B cell (primary cell): Measurements from ENCODE around the gene NPBWR2. TPM values are rescaled to one million over a fixed set of nuclear protein-coding genes. Genes with fewer than 3 reads are reported as not detected.
A peak's percentile ranks its signal among the peaks of the same experiment; 100 is the strongest.

ENCODE experiments used
- ATAC-seq: fragments of 200-7000 bp; cut with Tn5 transposase; one replicate; pipeline ENCODE4 v1.10.0; 2021; ENCODE audit warnings: low read depth, mild to moderate bottlenecking, moderate number of reproducible peaks, moderate library complexity
- CTCF ChIA-PET: fragments of 350-600 bp; sonication (Branson Sonifier 250); formaldehyde crosslinking; loops from one replicate; lab custom pipeline; 2021; ENCODE audit warnings: antibody characterized with exemption, inconsistent platforms; lab: Charles Lee
- POLR2A ChIA-PET: fragments of 350-600 bp; sonication (Branson Sonifier 250); formaldehyde crosslinking; loops from one replicate; lab custom pipeline; 2021; ENCODE audit warnings: antibody characterized with exemption; lab: Charles Lee
- DNase-seq: peaks from one replicate; pipeline ENCODE4 v3.0.0; 2013
- H2AFZ ChIP-seq: 2 replicates; pipeline ENCODE4 v1.6.1; 2012; ENCODE audit warnings: mild to moderate bottlenecking, low read depth, low read length; ENCODE audit not compliant: insufficient read depth, poor library complexity, severe bottlenecking
- H3K27ac ChIP-seq, 2 donors: 1 replicate in 1 of 2; 2 replicates in 1 of 2; pipeline ENCODE4 v1.5.1; 2012 to 2013; ENCODE audit warnings: low read length in 2 of 2, mild to moderate bottlenecking in 2 of 2, moderate library complexity in 1 of 2
- H3K27me3 ChIP-seq, 4 experiments: fragments of 200-600 bp in 1 of 4; sonication (generic) in 1 of 4; replicated peaks in 1 of 4; 1 replicate in 2 of 4; 2 replicates in 2 of 4; pipeline versions ENCODE4 v1.6.1 to v1.7.0; 2013 to 2016; ENCODE audit warnings: low read length in 3 of 4, mild to moderate bottlenecking in 2 of 4, mixed read lengths in 1 of 4, moderate library complexity in 1 of 4; ENCODE audit not compliant: insufficient read depth in 4 of 4, control insufficient read depth in 3 of 4; ENCODE audit errors: control extremely low read depth in 1 of 4
- H3K36me3 ChIP-seq, 2 experiments: replicated peaks in 1 of 2; 1 replicate in 1 of 2; 2 replicates in 1 of 2; pipeline versions ENCODE4 v1.6.1 to v1.7.1; 2013; ENCODE audit warnings: low read length in 1 of 2; ENCODE audit not compliant: insufficient read depth in 2 of 2, control insufficient read depth in 1 of 2; ENCODE audit errors: control extremely low read depth in 1 of 2, extremely low read depth in 1 of 2
- H3K4me1 ChIP-seq, 2 donors: fragments of 200-600 bp in 1 of 2; sonication (generic) in 1 of 2; 1 replicate in 1 of 2; 2 replicates in 1 of 2; pipeline versions ENCODE4 v1.5.1 to v1.6.1; 2013 to 2017; ENCODE audit warnings: low read length in 2 of 2; ENCODE audit not compliant: control insufficient read depth in 2 of 2, insufficient read depth in 2 of 2
- H3K4me2 ChIP-seq: replicated peaks from 2 replicates; pipeline ENCODE3; 2012; ENCODE audit warnings: mild to moderate bottlenecking, low read depth, low read length; ENCODE audit not compliant: poor library complexity, severe bottlenecking
- H3K4me3 ChIP-seq, 5 experiments: fragments of 200-600 bp in 1 of 5; sonication (generic) in 1 of 5; 1 replicate in 3 of 5; 2 replicates in 2 of 5; pipeline versions ENCODE4 v1.5.1 to v1.7.0; 2011 to 2016; ENCODE audit warnings: low read length in 4 of 5, mild to moderate bottlenecking in 4 of 5, low read depth in 2 of 5, control low read depth in 1 of 5, moderate library complexity in 1 of 5; ENCODE audit not compliant: insufficient read depth in 1 of 5; ENCODE audit errors: control extremely low read depth in 1 of 5, extremely low read depth in 1 of 5
- H3K79me2 ChIP-seq: fragments of 200-600 bp; sonication (generic); one replicate; pipeline ENCODE4 v1.6.0; 2016; ENCODE audit warnings: low read length; ENCODE audit not compliant: control insufficient read depth, insufficient read depth
- H3K9ac ChIP-seq: fragments of 200-600 bp; sonication (generic); 2 replicates; pipeline ENCODE4 v1.6.1; 2017; ENCODE audit warnings: mild to moderate bottlenecking, low read length, moderate library complexity
- H3K9me3 ChIP-seq, 3 donors: one replicate each; pipeline versions ENCODE4 v1.6.1 to v1.7.1; 2013; ENCODE audit warnings: low read length in 2 of 3; ENCODE audit not compliant: control insufficient read depth in 2 of 3, insufficient read depth in 1 of 3; ENCODE audit errors: control extremely low read depth in 1 of 3
- H4K20me1 ChIP-seq: 2 replicates; pipeline ENCODE4 v1.6.0; 2012; ENCODE audit warnings: mild to moderate bottlenecking, low read length; ENCODE audit not compliant: insufficient read depth, control insufficient read depth, poor library complexity, severe bottlenecking
- H3K27ac Mint-ChIP-seq: one replicate; pipeline ENCODE4 v1.8.0; 2021; ENCODE audit warnings: mixed read lengths
- H3K27me3 Mint-ChIP-seq: one replicate; pipeline ENCODE4 v1.8.0; 2021; ENCODE audit warnings: mixed read lengths
- H3K4me1 Mint-ChIP-seq: one replicate; pipeline ENCODE4 v1.8.0; 2021; ENCODE audit warnings: mixed read lengths
- H3K4me3 Mint-ChIP-seq: one replicate; pipeline ENCODE4 v1.8.0; 2021; ENCODE audit warnings: mixed read lengths
- H3K9me3 Mint-ChIP-seq: one replicate; pipeline ENCODE4 v1.8.0; 2022; ENCODE audit warnings: mixed read lengths; ENCODE audit not compliant: insufficient read depth
- CTCF ChIP-seq: fragments of 200-600 bp; IDR thresholded peaks from one replicate; pipeline ENCODE4 v1.8.0; 2022; ENCODE audit warnings: antibody characterized with exemption, mild to moderate bottlenecking
- EZH2 ChIP-seq: IDR thresholded peaks from 2 replicates; pipeline ENCODE4 v1.6.1; 2012; ENCODE audit warnings: borderline replicate concordance, low read depth, mild to moderate bottlenecking, moderate library complexity, low read length; ENCODE audit not compliant: insufficient read depth, poor library complexity, severe bottlenecking
- WGBS: methylation state at CpG from one replicate; pipeline ENCODE4 v1.1.5; 2013; ENCODE audit warnings: missing lambda C conversion rate; ENCODE audit not compliant: insufficient coverage; 5-methylcytosine and 5-hydroxymethylcytosine counted together
- intact Hi-C: fragments of 100-400 bp; cut with micrococcal nuclease; formaldehyde crosslinking; loops from one replicate; pipeline ENCODE4 v1.10.0; 2022
- polyA plus RNA-seq: library from polyadenylated mRNA; depleted of rRNA; stranded (reverse); fragments of >200 nt; gene quantifications from 2 replicates; pipeline ENCODE4 v1.2.3, GENCODE V29; 2012
- total RNA-seq, 2 donors: library from RNA; stranded (reverse); fragments of 120-200 nt in 1 of 2; gene quantifications; 1 replicate in 1 of 2; 2 replicates in 1 of 2; pipeline versions ENCODE4 v1.2.3 to v1.2.4, GENCODE V29; 2013 to 2022

NPBWR2 gene
- total and polyA plus RNA-seq, 2 donors (not counting 1 experiment from before 2014, with no cell fraction given) = 0.21 TPM; not detected in 1

- Mint-ChIP-seq H3K9me3 (no peaks in the 10 kb centered on the region), H3K27ac (no peak overlapping the region), H3K4me1 (peaks cover 15% of the 10 kb centered on the region), H3K4me3 (peak overlapping the region; percentile 23), H3K27me3 (peaks cover 20% of the 10 kb centered on the region)
- intact Hi-C loops = loop anchor here (1.0 kb wide), 1 partner anchor 19 kb away; no protein-coding TSS in a partner anchor
- peak overlapping the region; percentile 36 for H3K4me2 ChIP-seq
- peaks cover 0 to 8% (median 0%) of the 10 kb centered on the region in 3 donors for H3K9me3 ChIP-seq
- POLR2A ChIA-PET = no interaction called here
- H4K20me1 ChIP-seq = no peaks in the 10 kb centered on the region
- H3K4me1 ChIP-seq = peaks cover 9 to 20% of the 10 kb centered on the region in 2 donors
- CTCF ChIA-PET = interaction anchor here (0.6 to 2.0 kb wide), 13 partner anchors 9 to 561 kb away, joined by 3 to 11 read pairs (median 4); partner anchors contain the start of genes LKAAEAR1, PRPF6, SAMD10 and UCKL1
- no peaks in the 10 kb centered on the region for H3K36me3 ChIP-seq
- ATAC-seq = no peak
- 60% methylated on average over 32 of the region's 39 CpGs for WGBS
- H3K27me3 ChIP-seq = peaks cover 0 to 42% (median 14%) of the 10 kb centered on the region in 4 experiments
- H3K27ac ChIP-seq = no peak overlapping the region
- TF ChIP-seq CTCF = no peak
- TF ChIP-seq EZH2 = no peak
- no peak for DNase-seq
- H3K79me2 ChIP-seq = no peaks in the 10 kb centered on the region
- H3K4me3 ChIP-seq = no peak overlapping the region
- peak overlapping the region; percentile 27 for H2AFZ ChIP-seq
- H3K9ac ChIP-seq = no peak overlapping the region
Measured at GRCh38 chr20:64056889-64057627, 50.3 kb downstream of the NPBWR2 start.

GRCh38 chr20:64056639-64056888, 50.8 kb downstream of the NPBWR2 start:
- Mint-ChIP-seq H3K4me3 (no peak overlapping the region), H3K4me1 (peaks cover 15% of the 10 kb centered on the region), H3K9me3 (no peaks in the 10 kb centered on the region), H3K27me3 (peaks cover 23% of the 10 kb centered on the region), H3K27ac (no peak overlapping the region)
- TF ChIP-seq EZH2 = no peak
- no peak for TF ChIP-seq CTCF
- Histone ChIP-seq H3K4me3 (no peak overlapping the region), H3K9me3 (peaks cover 0 to 8% (median 0%) of the 10 kb centered on the region in 3 donors), H3K36me3 (no peaks in the 10 kb centered on the region), H3K27ac (no peak overlapping the region), H3K79me2 (no peaks in the 10 kb centered on the region), H3K4me1 (peaks cover 9 to 18% of the 10 kb centered on the region in 2 donors), H3K27me3 (peaks cover 0 to 47% (median 14%) of the 10 kb centered on the region in 4 experiments), H3K4me2 (no peak overlapping the region), H4K20me1 (no peaks in the 10 kb centered on the region), H2AFZ (no peak overlapping the region), H3K9ac (no peak overlapping the region)
- 65% methylated on average over 7 of the region's 7 CpGs for whole genome bisulfite sequencing
- ChIA-PET CTCF (interaction anchor here (1.1 to 1.3 kb wide), 2 partner anchors 15 to 18 kb away, joined by 5 to 6 read pairs; no protein-coding TSS in a partner anchor), POLR2A (no interaction called here)
- DNase-seq = no peak
- no peak for ATAC-seq
- intact Hi-C loops = no loop called here
